ENCODE measurements around the gene ADCY4.

ADCY4 gene

GRCh38 chr14:24296341-24297157 lies 38.3 kb downstream of the ADCY4 start:
- peak; percentile 53 to 76 (median 54) for DNase-seq

DNA sequence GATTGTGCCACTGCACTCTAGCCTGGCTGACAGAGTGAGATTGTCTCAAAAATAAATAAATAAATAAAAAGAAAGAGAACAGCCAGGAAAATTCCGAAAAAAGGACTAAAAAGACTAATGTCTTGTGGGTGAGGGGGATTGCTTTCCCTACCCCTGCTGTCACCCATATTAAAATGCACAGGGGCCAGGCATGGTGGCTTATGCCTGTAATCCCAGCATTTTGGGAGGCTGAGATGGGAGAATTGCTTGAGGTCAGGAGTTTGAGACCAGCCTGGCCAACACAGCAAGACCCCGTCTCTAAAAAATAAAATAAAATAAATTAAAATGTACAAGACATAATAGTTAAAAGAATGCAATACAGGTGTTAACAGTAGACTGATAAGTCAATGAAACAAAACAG lies 41.3 kb downstream of the ADCY4 start:
- no peak for DNase-seq

- DNase-seq: no peak
These were observed 42.6 kb downstream of the ADCY4 start for GRCh38 chr14:24292118-24292807.

DNA sequence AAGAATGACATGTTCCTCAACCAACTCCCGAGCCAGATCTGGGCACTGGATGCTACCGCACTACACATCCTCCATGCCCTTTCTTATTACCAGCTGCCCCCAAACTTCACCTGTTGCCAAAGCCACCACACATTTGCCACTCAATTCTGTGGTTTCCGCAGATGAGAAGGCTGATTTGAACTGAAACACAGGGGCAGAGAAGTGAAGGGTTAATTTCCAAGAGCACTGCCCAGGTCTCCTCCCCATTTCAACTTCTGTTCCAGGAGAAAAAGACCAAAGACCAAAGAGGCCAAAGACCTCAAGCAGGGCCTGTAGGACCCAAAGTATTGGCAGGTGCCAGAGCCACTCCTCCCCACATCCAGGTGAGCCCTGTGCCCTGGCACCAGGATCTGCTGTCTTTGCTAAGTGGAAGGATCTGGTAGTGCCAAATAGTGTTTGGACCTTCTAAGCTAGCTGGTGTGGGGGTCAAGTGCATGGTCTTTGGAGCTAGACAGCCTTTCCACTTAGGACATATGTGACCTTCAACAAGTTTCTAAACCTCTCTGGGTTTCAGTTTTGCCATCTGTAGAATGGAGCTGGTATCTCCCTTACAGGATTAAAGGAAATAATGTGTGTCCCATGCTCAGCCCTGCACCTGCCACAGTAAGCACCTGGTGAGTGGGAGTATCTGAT lies 43.3 kb downstream of the ADCY4 start:
- DNase-seq: no peak

DNA sequence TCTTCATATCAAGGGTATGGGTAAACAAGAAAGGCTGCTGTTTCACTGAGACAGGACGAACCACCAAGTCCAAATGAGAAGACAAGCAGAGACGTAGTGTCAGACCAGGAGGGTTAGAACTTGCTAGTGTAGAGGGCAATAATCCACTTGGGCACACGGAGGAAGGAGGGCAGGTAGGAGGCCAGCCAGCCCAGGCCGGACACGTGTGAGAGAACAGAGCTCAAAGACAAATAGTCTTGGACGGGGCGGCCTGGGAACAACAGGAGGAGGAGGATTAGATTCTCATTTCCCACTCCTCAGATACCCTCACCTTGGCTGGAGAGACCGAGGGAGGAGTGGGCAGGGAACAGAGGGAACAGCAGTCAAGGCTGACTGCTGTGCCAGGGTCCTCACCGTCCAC lies 44.1 kb downstream of the ADCY4 start:
- DNase-seq: no peak

GRCh38 chr14:24289649-24290280 lies 45.1 kb downstream of the ADCY4 start:
- no peak for DNase-seq

DNA sequence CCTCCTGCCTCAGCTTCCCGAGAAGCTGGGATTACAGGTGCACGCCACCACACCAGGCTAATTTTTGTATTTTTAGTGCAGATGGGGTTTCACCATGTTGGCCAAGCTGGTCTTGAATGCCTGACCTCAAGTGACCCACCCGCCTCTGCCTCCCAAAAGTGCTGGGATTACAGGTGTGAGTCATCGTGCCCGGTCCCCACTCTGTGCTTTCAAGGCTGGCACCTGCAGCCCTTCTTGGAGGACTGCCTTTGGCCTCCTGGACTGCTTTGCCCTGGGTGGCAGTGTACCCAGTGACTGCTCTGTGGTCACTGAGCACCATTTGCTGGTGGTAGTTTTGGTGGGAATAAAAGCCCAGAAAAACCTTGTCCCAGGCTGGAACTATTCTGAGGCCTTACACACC lies 47.9 kb downstream of the ADCY4 start:
- DNase-seq: no peak

GRCh38 chr14:24285351-24285750 lies 49.5 kb downstream of the ADCY4 start:
- no peak for DNase-seq

DNA sequence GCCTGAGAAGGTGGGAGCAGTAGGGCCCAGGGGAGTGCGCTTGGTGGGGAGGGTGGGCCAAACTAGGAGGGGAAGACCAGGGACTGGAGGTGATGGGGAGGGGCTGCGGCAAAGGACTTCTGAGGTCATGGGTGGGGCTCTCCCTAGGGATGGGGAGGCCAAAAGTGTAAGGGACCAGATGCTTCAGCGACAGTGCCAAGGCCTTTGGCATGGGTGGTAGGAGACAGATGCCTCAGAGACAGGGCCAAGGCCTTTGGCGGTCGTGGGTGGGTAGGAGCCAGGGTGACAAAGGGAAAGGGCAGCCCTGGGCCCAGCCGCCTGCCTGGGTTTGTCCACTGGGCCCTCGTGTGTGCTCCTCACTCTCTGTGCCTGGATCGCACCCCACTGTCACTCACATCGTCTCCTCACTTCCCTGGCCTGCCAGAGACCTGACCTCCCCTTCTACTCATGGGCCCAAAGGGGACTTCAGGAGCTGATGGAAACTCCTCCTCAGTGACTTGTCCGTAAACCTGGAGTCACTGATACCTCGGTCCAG lies 50.3 kb downstream of the ADCY4 start:
- no peak for DNase-seq

DNA sequence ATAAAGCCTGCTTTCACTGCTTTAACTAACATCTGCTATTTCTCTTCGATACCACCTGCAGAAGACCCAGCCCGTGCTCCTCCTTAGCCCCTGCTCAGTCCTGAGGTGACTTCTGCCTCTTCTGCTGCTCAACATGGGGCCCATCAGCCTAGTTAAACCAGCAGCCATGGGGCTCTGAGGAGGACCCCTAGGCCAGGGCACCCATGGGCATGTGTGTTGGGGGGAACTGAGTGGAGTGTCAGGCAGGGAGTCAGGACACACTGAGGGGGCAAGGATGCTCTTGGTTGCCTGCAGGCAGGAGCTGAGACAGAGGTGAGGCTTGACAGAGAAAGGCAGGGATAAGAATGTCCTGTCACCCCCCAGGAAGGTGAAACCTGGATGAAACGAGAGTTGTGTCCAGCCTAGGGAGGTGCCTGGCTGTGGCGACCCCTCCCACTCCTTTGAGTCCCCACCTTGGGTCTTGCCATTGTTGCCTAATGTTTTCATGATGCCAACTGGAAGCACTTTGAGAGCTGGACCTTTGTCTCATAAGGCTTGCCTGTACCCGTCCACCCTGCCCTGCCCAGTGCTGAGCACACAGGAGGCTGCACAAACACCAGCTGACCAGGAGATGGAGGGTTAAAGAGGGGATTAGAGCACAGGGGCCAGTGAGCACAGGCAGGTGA lies 50.9 kb downstream of the ADCY4 start:
- DNase-seq: no peak

GRCh38 chr14:24282736-24283135 lies 52.1 kb downstream of the ADCY4 start:
- DNase-seq: no peak

GRCh38 chr14:24281636-24282035 lies 53.2 kb downstream of the ADCY4 start:
- DNase-seq: no peak

GRCh38 chr14:24280797-24281460 lies 53.9 kb downstream of the ADCY4 start:
- DNase-seq: no peak

GRCh38 chr14:24279301-24280186 lies 55.3 kb downstream of the ADCY4 start:
- peak in 1 of 3 experiments; percentile 21 for DNase-seq

DNA sequence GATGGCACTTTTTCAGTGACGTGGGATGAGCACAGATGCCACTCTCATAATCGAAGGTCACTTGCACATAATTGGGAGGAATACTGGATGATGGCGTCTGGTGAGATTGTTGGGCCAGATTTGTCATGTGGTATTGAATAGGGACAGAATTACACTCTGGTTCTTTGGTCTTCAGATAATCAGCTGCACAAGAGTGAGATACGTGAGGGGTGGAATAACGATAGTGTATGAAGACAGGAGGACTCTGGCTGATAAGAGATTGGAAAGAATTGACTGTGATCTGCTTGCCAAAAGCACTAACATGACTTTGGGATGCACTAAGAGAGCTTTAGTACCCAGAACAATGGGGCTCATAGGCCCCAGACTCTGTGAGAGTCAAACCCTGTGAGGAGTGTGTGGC lies 56.4 kb downstream of the ADCY4 start:
- no peak for DNase-seq

GRCh38 chr14:24277606-24278321 lies 57.1 kb downstream of the ADCY4 start:
- no peak for DNase-seq

DNA sequence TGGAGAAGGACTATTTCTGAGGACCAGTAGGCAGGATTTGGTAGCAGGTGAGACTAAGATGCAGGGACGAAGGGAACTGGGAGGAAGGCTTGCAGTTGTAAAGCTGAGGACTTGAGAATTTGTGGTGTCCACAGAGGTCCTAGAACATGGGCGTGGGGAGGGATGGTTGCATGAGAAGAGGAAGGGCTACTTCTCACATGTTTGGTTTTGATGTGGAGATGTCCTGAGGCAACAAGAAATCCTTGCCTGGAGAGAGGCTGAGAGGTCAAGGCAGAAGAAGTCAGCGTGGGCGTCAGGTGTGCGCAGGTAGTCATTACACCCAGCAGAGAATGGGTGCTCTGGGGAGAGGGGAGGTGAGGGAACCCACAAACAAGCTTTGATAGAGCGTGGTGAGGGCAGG lies 57.8 kb downstream of the ADCY4 start:
- no peak for DNase-seq

DNA sequence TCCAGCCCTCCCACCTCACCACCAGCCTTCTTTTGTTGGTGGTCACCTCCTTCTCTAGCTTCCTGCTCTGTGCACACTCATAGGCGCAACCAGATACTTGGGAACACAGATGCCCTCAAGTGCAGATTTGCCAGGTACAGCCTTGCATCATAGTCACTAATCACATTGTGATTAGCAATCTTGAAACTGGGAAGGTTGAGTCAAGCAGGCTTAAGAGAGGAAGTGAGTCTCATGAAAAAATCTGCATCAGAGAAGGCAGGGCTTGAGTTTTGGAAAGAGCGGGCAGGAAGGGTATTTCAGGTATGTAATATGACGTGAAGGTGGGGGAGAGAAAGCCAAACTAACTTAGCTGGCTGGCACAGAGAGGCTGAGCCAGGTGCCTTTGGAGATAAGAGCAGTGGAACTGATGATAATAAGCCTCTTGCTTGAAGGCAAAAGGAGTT lies 60.7 kb downstream of the ADCY4 start:
- no peak for DNase-seq

GRCh38 chr14:24273422-24273998 lies 61.4 kb downstream of the ADCY4 start:
- DNase-seq: no peak

DNA sequence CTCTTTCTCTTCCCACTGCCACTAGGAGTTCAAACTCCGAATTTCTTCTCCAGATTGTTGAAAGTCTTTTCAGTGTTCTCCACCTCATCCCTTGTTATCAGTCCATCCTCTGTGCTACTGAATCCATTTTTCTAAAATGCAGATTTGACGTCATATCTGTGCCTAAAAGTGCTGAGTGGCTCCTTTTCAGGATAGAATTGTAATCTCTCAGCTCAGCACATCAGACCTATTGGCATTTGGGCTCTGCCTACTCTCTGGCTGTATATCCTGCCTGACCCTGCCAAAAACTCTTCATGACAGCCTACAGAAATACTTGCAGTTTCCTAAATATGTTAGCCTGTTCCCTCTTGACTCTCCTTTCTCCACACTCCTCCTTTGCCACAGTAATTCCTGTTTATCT lies 62.4 kb downstream of the ADCY4 start:
- DNase-seq: no peak
